ENCODE data around the gene ATP8B4.

The ATP8B4 gene

DNA sequence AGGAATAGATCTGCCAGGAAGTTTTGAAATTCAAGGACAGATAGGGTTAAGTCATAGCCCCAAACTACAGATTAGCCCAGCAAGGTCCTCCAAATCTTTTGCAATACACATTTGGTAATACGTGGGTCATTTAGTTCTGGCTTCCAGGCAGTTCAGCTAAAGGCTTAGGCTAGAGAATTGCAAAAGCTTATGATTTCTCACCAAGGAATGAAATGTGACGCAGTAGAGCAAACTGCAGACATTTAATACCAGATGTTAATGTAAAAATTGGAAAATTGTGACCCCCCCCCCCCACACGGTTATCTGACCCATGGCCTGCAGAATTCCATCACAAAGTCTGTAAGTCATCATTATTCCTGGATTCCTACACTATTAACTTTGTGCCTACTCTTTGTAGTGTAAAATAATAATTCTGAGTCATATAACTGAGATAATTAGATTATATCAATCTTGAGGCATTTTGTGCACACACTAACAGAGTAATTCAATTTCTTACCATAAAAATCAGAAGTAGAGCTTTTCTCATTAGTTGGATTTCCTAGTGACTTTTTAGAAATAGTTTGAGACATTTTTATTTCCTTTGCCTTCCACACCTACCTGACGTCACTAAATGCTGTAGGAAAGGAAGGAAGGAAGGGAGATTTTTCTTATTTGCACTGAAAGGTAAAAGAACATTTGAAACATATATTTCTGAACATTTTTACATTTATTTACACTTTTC lies 263.0 kb downstream of the ATP8B4 start (continued):
- TF ChIP-seq, protein P1, sequence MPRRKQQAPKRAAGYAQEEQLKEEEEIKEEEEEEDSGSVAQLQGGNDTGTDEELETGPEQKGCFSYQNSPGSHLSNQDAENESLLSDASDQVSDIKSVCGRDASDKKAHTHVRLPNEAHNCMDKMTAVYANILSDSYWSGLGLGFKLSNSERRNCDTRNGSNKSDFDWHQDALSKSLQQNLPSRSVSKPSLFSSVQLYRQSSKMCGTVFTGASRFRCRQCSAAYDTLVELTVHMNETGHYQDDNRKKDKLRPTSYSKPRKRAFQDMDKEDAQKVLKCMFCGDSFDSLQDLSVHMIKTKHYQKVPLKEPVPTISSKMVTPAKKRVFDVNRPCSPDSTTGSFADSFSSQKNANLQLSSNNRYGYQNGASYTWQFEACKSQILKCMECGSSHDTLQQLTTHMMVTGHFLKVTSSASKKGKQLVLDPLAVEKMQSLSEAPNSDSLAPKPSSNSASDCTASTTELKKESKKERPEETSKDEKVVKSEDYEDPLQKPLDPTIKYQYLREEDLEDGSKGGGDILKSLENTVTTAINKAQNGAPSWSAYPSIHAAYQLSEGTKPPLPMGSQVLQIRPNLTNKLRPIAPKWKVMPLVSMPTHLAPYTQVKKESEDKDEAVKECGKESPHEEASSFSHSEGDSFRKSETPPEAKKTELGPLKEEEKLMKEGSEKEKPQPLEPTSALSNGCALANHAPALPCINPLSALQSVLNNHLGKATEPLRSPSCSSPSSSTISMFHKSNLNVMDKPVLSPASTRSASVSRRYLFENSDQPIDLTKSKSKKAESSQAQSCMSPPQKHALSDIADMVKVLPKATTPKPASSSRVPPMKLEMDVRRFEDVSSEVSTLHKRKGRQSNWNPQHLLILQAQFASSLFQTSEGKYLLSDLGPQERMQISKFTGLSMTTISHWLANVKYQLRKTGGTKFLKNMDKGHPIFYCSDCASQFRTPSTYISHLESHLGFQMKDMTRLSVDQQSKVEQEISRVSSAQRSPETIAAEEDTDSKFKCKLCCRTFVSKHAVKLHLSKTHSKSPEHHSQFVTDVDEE (CRISPR knock-in tag; IDR thresholded peaks at IDR 0.05), result no peak
- no peak for TF ChIP-seq ZFP30 (CRISPR knock-in tag; IDR thresholded peaks at IDR 0.05)
- TF ChIP-seq, protein P2, sequence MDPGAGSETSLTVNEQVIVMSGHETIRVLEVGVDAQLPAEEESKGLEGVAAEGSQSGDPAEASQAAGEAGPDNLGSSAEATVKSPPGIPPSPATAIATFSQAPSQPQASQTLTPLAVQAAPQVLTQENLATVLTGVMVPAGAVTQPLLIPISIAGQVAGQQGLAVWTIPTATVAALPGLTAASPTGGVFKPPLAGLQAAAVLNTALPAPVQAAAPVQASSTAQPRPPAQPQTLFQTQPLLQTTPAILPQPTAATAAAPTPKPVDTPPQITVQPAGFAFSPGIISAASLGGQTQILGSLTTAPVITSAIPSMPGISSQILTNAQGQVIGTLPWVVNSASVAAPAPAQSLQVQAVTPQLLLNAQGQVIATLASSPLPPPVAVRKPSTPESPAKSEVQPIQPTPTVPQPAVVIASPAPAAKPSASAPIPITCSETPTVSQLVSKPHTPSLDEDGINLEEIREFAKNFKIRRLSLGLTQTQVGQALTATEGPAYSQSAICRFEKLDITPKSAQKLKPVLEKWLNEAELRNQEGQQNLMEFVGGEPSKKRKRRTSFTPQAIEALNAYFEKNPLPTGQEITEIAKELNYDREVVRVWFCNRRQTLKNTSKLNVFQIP (CRISPR knock-in tag; IDR thresholded peaks at IDR 0.05; ENCODE audit: borderline replicate concordance, low read depth), result no peak
- TF ChIP-seq ISL1 (CRISPR knock-in tag; IDR thresholded peaks at IDR 0.05), result peak; percentile 89
- TF ChIP-seq, protein P3, sequence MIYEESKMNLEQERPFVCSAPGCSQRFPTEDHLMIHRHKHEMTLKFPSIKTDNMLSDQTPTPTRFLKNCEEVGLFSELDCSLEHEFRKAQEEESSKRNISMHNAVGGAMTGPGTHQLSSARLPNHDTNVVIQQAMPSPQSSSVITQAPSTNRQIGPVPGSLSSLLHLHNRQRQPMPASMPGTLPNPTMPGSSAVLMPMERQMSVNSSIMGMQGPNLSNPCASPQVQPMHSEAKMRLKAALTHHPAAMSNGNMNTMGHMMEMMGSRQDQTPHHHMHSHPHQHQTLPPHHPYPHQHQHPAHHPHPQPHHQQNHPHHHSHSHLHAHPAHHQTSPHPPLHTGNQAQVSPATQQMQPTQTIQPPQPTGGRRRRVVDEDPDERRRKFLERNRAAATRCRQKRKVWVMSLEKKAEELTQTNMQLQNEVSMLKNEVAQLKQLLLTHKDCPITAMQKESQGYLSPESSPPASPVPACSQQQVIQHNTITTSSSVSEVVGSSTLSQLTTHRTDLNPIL (CRISPR knock-in tag; IDR thresholded peaks at IDR 0.05; ENCODE audit: low read depth), result peak; percentile 60; the same call in 1 of the 2 replicates
- no peak for TF ChIP-seq ARNTL (CRISPR knock-in tag; IDR thresholded peaks at IDR 0.05; ENCODE audit: borderline replicate concordance, low read depth)

DNA sequence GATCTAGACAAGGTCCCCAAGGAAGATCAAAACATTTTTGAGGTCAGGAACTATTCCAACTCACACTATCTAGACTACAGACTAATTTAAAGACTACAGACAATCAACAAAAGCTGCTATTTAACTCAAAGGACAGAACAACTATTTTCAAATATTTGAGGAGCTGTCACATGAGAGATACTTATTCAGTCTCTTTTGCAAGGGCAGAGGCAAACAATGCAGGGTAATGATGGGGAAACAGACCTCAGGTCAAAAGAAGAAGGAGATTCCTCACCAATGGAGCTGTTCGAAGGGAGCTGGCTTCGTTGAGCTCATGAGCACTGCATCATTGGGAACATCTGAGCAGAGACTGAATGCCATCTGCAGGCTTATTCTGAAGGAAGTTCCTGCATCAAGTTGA lies 266.3 kb downstream of the ATP8B4 start:
- TF ChIP-seq CSDC2 (CRISPR knock-in tag; IDR thresholded peaks at IDR 0.05) (no peak), OSR1 (CRISPR knock-in tag; IDR thresholded peaks at IDR 0.05) (no peak), BACH2 (CRISPR knock-in tag; IDR thresholded peaks at IDR 0.05; ENCODE audit: borderline replicate concordance) (no peak), TCF4 (CRISPR knock-in tag; IDR thresholded peaks at IDR 0.05; ENCODE audit: borderline replicate concordance) (no peak), GLIS3 (CRISPR knock-in tag; IDR thresholded peaks at IDR 0.05) (no peak), ESRRG (CRISPR knock-in tag; IDR thresholded peaks at IDR 0.05) (no peak), ARNTL (CRISPR knock-in tag; IDR thresholded peaks at IDR 0.05; ENCODE audit: borderline replicate concordance, low read depth) (no peak)
- TF ChIP-seq, protein P4, sequence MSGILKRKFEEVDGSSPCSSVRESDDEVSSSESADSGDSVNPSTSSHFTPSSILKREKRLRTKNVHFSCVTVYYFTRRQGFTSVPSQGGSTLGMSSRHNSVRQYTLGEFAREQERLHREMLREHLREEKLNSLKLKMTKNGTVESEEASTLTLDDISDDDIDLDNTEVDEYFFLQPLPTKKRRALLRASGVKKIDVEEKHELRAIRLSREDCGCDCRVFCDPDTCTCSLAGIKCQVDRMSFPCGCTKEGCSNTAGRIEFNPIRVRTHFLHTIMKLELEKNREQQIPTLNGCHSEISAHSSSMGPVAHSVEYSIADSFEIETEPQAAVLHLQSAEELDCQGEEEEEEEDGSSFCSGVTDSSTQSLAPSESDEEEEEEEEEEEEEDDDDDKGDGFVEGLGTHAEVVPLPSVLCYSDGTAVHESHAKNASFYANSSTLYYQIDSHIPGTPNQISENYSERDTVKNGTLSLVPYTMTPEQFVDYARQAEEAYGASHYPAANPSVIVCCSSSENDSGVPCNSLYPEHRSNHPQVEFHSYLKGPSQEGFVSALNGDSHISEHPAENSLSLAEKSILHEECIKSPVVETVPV (CRISPR knock-in tag; IDR thresholded peaks at IDR 0.05), result no peak
- TF ChIP-seq, protein P5, sequence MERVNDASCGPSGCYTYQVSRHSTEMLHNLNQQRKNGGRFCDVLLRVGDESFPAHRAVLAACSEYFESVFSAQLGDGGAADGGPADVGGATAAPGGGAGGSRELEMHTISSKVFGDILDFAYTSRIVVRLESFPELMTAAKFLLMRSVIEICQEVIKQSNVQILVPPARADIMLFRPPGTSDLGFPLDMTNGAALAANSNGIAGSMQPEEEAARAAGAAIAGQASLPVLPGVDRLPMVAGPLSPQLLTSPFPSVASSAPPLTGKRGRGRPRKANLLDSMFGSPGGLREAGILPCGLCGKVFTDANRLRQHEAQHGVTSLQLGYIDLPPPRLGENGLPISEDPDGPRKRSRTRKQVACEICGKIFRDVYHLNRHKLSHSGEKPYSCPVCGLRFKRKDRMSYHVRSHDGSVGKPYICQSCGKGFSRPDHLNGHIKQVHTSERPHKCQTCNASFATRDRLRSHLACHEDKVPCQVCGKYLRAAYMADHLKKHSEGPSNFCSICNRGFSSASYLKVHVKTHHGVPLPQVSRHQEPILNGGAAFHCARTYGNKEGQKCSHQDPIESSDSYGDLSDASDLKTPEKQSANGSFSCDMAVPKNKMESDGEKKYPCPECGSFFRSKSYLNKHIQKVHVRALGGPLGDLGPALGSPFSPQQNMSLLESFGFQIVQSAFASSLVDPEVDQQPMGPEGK (CRISPR knock-in tag; IDR thresholded peaks at IDR 0.05; ENCODE audit: borderline replicate concordance), result no peak
- no peak for ATAC-seq

DNA sequence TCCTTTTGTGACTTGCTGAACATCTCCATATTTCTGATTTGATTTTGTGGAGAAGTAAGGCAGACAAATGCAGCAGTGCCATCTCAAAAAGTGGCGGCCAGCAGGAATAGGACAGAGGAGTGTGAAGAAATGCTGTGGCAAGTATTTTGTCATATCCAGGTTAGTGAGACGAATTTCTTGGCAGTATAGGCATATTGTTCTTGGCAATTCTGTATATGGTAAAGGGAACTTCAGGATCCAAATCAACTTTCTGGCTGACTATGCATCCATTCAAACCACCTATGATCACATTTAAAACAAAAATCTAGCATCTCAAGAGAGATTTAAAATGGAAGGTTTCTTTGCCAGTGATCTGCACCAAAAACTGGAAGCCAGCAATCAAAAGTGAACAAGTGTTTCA lies 270.2 kb downstream of the ATP8B4 start:
- no peak for ATAC-seq
- TF ChIP-seq, protein P2 (CRISPR knock-in tag; IDR thresholded peaks at IDR 0.05; ENCODE audit: borderline replicate concordance, low read depth), result no peak
- TF ChIP-seq TCF4 (CRISPR knock-in tag; IDR thresholded peaks at IDR 0.05; ENCODE audit: borderline replicate concordance), result no peak
- TF ChIP-seq ZFP30 (CRISPR knock-in tag; IDR thresholded peaks at IDR 0.05), result no peak
- TF ChIP-seq, protein P5 (CRISPR knock-in tag; IDR thresholded peaks at IDR 0.05; ENCODE audit: borderline replicate concordance), result no peak
- no peak for TF ChIP-seq RARB (CRISPR knock-in tag; IDR thresholded peaks at IDR 0.05)
- no peak for TF ChIP-seq BACH2 (CRISPR knock-in tag; IDR thresholded peaks at IDR 0.05; ENCODE audit: borderline replicate concordance)
- no peak for TF ChIP-seq TOX (CRISPR knock-in tag; IDR thresholded peaks at IDR 0.05; ENCODE audit: borderline replicate concordance)
- no peak for TF ChIP-seq ISL1 (CRISPR knock-in tag; IDR thresholded peaks at IDR 0.05)
- no peak for TF ChIP-seq ZC3H10 (CRISPR knock-in tag; IDR thresholded peaks at IDR 0.05)
- no peak for TF ChIP-seq ESRRG (CRISPR knock-in tag; IDR thresholded peaks at IDR 0.05)
- TF ChIP-seq OSR1 (CRISPR knock-in tag; IDR thresholded peaks at IDR 0.05), result no peak
- TF ChIP-seq ZNF565 (CRISPR knock-in tag; conservative IDR thresholded peaks at IDR 0.05; ENCODE audit: low read depth), result no peak
- TF ChIP-seq ZNF70 (CRISPR knock-in tag; IDR thresholded peaks at IDR 0.05), result no peak
- TF ChIP-seq SNAI2 (CRISPR knock-in tag; IDR thresholded peaks at IDR 0.05), result no peak
- TF ChIP-seq, protein P4 (CRISPR knock-in tag; IDR thresholded peaks at IDR 0.05), result no peak
- TF ChIP-seq ARNTL (CRISPR knock-in tag; IDR thresholded peaks at IDR 0.05; ENCODE audit: borderline replicate concordance, low read depth), result no peak
